CD4-positive, alpha-beta T cell treated with Interleukin-17A for 1 hour (primary cell): Measurements from ENCODE around the gene PTPRN2.

Experiments used
- DNase-seq: peaks from one replicate; pipeline ENCODE4 v3.0.0-alpha.2; 2020

Gene PTPRN2

GRCh38 chr7:158602905-158603772, 15.5 kb upstream of the PTPRN2 start:
- DNase-seq: no peak

- DNase-seq: no peak
Observed at GRCh38 chr7:158602041-158602440, 14.4 kb upstream of the PTPRN2 start.

GRCh38 chr7:158601090-158601489, 13.5 kb upstream of the PTPRN2 start:
- no peak for DNase-seq

GRCh38 chr7:158596745-158597144, 9.1 kb upstream of the PTPRN2 start:
- DNase-seq: no peak

GRCh38 chr7:158596309-158596708, 8.7 kb upstream of the PTPRN2 start:
- DNase-seq: no peak

GRCh38 chr7:158595068-158595467, 7.4 kb upstream of the PTPRN2 start:
- DNase-seq: no peak

- DNase-seq: no peak
Observed at GRCh38 chr7:158592541-158592940, 4.9 kb upstream of the PTPRN2 start.

GRCh38 chr7:158591944-158592343, 4.3 kb upstream of the PTPRN2 start:
- no peak for DNase-seq

- no peak for DNase-seq
Observed at GRCh38 chr7:158590181-158590530, 2.5 kb upstream of the PTPRN2 start.

GRCh38 chr7:158589653-158590052, 2.0 kb upstream of the PTPRN2 start:
- no peak for DNase-seq

GRCh38 chr7:158588878-158589442, 1.3 kb upstream of the PTPRN2 start:
- DNase-seq: no peak

GRCh38 chr7:158588085-158588877, 658 bp upstream of the PTPRN2 start:
- no peak for DNase-seq

GRCh38 chr7:158586499-158587161, 993 bp downstream of the PTPRN2 start:
- DNase-seq: no peak

- DNase-seq: no peak
Observed at GRCh38 chr7:158585721-158586498, 1.7 kb downstream of the PTPRN2 start.

GRCh38 chr7:158584407-158584806, 3.2 kb downstream of the PTPRN2 start:
- no peak for DNase-seq

GRCh38 chr7:158583810-158584209, 3.8 kb downstream of the PTPRN2 start:
- DNase-seq: no peak

- DNase-seq: no peak
Observed at GRCh38 chr7:158583143-158583542, 4.5 kb downstream of the PTPRN2 start.

- DNase-seq: no peak
Observed at GRCh38 chr7:158582089-158582456, 5.5 kb downstream of the PTPRN2 start.

GRCh38 chr7:158581440-158582088, 6.1 kb downstream of the PTPRN2 start:
- DNase-seq: no peak

GRCh38 chr7:158579662-158580646, 7.7 kb downstream of the PTPRN2 start:
- DNase-seq: no peak
